HG02840 (cell line): ENCODE measurements around the gene JHY.

Experiments
- ATAC-seq: cut with Tn5 transposase; IDR thresholded peaks from one replicate; pipeline ENCODE4 v1.9.1; 2021; ENCODE audit warnings: mild to moderate bottlenecking, moderate library complexity, moderate number of reproducible peaks; ENCODE audit not compliant: unreplicated experiment, low FRiP score

JHY gene

DNA sequence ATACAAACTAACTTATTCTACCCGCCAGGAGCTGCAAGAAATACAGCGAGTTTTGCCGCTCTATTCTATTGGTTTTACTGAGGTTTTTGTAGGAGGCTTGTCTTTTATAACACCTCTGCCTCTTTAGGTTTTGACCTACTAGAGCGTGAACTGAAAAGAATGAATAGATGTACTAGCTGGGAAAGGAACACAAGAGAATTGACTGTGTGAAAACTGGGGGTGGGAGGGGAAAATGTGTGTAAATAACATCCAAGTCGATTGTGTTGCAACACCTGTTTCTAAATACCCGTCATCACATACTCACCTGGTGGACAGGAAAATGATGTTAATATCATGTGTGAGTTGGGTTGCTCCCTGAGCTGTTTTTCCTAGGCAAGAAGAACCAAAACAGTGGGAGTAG is 12.9 kb upstream of the JHY start:
- ATAC-seq = no peak

DNA sequence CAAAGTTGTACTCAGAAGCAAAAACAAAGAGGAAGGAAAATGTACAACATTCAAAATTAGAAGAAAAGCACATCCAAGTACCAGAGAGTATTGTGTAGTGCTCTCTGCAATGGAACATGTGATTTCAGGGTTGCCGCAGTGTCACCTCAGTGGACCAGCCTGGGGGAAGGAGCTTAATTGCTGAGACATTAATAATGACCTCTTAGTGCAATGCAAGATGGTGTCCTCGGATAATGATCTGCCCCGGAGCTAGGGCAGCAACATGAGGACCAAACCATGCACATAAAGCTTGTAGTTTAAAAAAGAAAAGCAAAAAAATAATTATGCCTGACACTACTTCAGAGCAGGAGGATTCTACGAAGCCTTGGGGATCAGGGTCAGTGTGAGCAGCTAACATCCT is 11.3 kb upstream of the JHY start:
- no peak for ATAC-seq

DNA sequence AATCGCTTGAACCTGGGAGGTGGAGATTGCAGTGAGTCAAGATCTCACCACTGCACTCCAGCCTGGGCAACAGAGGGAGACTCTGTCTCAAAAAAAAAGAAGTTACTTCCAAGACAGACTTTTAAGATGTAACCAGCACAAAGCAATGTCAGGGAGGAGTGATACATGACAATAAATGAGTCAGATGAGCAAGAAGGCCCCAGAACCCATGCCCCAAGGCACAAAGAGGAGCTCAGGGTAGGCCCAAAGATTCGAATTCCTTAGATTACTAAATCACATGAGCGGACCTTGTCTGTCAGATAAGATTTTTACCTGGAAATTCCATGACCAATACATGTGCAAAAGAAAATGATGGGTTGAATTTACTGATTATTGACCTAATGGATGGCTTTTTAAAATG is 10.5 kb upstream of the JHY start:
- ATAC-seq = no peak

DNA sequence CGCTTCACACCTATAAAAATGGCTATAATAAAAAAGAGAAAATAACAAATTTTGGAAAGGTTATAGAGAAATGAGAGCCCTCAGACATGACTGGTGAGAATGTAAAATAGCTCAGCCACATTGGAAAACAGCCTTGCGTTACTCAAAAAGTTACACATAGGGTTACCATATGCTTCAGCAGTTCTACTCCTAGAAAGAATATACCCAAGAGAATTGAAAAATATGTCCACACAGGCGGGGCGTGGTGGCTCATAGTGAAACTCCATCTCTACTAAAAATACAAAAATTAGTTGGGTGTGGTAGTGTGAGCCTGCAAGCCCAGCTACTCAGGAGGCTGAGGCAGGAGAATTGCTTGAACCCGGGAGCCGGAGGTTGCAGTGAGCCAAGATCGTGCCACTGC is 7.6 kb upstream of the JHY start:
- no peak for ATAC-seq

DNA sequence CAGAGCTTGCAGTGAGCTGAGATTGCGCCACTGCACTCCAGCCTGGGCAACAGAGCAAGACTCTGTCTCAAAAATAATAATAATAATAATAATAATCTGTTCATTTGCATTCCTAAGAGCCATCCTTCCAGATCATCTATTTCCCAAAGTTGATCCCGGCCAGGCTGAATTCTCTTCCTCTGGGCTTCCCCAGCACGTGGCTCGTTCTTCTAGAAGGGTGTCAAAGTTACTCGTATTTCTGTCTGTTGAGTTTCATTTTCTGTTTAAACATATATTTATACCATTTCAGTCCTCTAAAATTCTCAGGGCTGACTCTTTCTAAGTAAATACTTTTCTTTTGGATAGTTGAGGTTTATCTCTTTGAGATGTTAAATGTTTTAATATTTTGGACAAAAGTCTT is 4.8 kb upstream of the JHY start:
- no peak for ATAC-seq

DNA sequence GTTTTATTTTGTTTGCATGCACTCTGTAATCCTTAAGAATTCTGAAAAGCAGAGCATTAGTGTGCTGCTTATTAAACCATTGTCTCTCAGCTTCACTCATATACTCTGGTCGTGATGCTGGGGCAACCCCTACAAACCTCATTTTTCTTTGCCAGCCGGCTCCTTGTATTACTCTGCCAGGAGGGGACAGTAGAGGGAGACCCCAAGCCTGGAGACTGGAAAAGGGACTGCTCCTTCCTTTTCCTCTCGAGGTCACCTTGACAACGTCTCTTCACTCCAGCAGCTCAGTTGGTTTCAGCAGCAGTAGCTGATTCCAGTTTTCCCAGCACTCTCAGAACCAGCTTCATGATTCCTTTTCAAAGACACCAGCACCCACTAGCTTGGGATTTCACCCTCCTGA is 2.8 kb upstream of the JHY start:
- no peak for ATAC-seq

DNA sequence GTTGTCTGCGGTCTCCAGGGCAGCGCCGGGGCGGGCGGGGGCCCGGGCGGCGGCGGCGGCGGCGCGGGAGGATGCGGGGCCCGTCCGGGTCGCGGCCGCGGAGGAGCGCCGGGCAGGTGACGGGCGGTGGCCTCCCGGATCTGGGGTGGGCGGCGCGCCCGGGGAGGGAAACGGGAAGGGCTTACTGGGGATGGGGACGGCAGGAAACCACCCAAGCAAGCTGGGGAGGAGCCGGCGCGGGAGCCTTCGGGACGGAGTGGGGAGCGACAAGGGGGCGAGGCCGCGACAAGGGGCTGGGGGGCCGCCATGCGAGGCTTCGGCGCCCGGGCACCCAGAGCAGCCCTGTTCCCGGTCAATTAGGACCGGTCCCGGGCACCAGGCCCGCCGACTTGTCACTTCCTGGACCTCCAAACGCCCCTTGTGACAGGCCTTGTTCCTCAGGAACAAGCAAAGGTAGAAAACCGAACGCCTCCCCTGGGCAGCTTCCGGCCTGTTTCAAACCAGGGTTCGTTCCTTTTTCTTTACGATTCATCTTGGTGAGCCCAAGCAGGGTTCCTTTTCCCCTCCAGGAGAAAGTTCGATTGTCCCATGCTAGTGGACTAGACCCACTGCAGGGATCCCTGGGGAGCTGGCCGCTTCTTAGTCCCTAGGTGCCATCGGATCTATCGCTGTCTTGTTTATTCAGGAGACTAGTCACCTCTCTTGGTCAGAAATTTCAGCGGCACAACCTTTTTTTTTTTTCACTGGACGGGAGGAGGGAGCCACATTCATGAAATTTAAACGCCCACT is 492 bp downstream of the JHY start:
- no peak for ATAC-seq

DNA sequence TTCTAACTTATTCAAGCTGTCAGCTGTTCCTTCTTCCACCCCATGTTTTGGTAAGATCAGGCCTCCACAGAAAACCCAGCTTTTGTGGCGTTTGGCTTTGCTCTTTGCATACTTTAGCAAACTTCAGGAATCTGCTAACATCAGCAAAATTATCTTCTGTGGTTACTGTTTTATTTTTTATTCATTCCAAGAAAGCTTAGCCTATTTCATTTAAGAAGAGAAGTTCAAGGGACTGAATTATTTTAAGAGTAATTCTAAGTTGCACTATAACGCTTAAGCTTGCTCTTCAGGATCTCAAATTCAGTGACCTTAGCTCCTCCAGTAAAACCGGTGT is 1.1 kb downstream of the JHY start:
- no peak for ATAC-seq

DNA sequence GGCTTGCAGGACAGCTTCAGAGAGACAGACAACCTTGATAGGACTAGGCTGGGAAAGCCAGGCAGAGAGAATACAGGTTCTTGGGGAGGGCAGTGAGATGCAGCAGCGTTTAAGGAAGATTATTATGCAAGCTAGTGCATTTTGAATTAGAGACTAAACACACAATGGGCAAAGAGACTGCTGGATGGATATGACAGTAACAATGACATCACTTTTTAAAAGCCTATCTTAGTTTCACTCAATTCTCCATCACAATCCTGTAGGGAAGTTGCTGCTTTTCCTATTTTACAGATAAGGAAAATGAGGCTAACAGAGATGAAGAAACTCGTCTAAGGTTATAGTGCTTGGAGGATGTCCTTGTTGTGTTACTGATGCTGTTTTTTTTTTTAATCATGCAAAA is 5.6 kb downstream of the JHY start:
- no peak for ATAC-seq

DNA sequence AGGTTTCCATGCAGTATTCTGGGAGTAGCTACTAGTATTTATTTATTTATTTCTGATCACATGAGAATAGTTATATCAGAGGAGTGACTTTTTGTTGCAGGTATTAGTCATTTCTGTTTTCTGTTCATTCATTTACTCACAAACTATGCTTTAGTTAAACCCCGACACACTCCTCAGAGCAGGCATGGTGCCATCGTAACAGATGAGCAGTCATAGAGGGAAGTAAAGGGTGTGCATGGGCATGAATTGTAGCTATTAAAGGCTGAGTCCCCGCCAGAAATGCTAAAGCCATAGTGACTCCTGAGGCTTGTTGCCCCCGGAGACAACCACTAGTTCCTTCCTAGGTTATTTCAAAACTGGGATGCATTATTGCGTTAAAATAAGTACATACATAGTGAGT is 10.6 kb downstream of the JHY start:
- no peak for ATAC-seq

DNA sequence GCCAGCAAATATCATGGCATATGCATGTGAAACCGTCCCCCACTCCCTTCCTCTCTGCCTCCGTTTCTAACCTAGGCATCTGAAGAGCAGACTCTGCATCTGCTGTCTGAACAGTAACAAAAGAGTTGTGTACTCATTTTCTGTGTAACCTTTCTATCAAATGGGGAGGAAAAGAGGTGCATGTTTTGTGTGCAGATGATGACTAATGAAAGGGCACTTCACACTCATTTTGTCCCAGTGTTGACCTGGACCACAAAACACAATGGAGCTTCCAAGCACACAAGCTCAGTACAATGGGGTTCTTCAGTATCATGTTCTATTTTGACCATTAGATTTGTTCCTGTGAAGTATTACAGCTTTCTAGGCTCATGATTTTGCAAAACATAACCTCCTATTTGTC is 13.0 kb downstream of the JHY start:
- no peak for ATAC-seq

DNA sequence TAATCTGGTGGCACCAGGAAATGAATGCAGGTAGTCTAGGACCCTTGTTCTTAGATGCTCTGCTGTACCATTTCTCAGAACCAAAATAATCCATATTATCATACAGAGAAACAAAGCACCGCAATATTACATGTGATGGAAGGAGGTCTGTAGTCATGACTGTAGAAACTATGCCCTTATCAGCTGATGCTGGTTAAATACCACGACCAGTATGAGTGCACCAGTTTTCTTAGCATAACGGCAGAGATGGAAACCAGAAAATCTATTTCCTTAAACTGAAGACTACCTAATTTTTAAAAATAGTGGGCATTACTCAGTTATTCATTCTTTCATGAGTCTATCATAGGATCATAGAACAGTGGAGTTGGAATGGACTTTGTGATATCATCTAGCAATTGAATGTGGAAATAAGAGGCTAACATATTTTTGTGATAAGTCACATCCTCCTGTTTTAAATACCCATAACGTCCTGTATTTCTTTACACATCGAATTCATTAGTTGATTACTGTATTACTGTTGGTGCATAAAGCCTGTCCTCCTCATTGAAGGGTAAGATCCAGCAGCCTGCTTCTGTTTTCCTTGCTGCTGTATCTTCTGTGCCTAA is 15.1 kb downstream of the JHY start:
- ATAC-seq = no peak

DNA sequence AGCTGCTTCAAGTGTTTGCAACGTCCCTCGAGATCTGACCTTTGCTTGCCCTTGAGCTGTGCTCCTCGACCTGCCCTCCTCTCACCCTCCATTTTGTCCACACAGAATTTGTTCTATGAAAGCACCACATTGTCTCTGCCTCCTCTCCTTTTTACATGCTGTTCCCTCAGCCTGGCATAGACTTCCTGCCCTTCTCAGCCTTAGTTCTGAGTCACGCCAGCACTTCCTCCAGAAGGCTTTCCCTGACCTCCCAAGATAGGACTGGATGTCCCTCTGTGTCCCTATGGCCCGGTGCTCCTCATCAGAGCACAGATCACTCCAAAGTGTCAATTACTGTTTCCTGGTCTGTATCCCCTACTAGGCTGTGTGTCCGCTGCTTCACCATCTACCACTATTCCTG is 16.2 kb downstream of the JHY start:
- no peak for ATAC-seq

DNA sequence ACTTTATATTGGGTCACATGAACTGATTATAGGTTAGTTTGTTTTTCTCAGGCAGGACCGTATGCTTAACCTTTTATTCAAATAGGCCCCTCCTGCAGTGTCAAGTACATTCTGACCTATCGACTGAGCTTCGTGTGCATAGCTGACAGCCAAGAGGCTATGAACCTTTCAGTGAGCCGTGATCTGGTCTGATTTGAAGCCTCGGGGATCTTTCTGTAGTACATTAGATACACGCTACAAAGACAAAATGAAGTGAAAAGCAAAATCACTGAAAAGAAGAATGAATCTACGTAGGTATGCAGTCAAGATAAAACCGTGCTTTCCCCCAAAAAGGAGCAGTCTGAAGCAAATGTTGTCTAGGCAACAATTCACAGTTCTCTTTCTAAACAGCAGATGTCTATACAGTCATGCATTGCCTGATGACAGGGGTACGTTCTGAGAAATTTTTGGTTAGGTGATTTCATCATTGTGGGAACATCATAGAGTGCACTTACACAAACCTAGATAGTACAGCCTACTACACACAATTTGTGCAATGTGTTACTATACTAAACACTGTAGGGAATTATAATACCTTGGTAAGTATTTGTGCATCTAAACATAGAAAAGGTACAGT is 18.1 kb downstream of the JHY start:
- ATAC-seq = no peak

DNA sequence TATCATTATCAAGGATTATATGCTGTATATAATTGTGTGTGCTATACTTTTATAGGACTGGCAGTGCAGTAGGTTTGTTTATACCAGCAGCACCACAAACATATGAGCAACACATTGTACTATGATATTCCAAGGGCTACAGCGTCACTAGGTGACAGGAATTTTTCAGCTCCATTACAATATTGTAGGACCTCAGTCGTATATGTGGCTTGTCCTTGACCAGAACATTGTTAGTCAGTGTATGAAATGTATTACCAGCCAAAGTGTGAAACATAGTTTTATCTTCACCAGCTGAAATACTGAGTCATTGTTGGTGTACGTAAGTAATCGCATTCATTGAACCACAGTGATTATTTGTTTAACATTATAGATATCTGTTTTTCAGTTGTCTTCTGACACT is 20.4 kb downstream of the JHY start:
- no peak for ATAC-seq

DNA sequence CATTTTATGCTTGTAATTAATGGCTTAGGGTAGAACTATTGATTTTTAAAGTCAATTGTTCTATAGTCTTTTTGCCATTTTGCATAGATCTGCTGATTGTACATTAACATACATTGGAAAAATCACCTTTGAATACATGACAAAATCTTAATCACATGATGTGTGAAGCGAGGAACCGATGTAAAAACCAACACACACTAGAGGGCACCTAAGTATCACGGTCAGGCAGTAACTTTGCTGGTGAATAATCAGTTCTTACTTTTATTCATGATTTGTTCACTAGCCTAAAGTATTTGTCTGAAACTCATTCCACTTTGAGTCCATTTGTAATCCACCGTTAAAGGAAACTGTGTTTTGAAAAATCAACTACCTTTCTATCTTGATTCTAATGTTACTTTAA is 28.2 kb downstream of the JHY start:
- no peak for ATAC-seq

DNA sequence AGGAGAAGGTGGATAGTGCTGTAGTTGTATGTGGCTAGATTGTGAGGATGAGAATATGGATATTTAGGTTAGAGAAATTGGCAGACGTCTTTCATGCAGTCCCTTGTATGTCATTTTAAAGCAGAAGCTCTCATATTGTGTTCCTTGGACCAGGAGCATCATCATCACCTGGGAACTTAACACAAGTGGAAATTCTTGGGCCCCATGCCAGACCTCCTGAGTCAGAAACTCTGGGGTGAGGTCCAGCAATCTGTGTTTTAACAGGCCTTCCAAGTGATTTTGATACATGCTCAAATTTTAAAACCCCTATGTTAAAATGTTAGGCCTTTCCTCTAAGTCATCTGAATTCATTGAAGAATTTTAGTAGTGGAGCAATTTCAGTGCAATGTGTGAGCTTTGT is 34.8 kb downstream of the JHY start:
- no peak for ATAC-seq

DNA sequence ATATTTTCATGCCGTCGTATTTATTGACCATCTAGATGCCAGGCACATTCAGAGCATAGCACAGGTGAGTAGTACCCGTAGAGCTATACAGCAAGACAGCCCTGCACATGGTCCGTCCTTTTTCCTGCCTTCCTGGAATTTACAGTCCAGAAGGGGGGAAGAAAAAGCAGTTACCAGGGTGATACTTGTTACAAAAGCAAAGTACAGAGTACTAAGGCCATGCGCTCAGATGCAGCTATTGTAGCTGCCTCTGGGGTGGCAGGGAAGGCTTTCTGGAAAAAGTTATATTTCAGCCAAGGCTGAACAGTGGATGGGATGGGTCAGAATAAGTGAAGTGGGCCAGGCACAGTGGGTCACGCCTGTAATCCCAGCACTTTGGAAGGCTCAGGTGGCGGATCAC is 36.2 kb downstream of the JHY start:
- ATAC-seq = no peak

DNA sequence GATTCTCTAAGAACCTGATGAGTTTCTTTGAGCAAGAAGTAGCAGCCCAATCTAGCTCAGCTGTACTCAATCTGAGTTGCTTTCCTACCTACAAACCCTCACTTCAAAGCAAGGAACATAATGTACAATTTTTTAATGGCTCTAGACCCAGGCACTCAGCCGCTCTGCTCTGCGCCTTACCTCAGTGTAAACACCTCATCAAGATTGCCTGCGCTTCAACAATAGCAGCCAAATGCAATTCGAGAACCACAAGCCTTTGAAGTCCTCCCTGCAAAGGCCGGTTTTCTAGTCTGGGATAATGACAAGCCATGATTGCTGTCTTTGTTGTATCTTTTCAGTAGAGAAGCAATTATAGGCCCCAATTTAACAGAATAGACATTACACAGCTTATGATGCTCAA is 38.0 kb downstream of the JHY start:
- ATAC-seq = no peak

DNA sequence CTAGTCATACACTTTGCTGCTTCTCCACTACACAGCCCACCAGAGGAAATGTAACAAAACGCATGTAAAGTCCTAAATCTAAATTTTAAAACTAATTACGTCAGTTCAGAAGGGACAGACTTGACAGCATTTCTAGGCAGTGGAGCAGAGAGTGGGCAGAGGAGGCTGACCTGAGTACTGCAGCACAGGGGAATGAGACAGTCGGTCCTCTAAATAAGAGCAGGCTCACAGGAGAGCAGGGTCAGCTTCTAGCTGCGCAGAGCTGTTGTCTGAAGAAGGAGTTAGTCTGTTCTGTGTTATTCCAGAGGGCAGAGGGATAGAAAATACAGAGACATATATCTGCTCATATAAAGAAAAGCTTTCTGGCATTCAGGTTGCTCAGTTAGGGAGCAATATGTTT is 40.3 kb downstream of the JHY start:
- no peak for ATAC-seq

DNA sequence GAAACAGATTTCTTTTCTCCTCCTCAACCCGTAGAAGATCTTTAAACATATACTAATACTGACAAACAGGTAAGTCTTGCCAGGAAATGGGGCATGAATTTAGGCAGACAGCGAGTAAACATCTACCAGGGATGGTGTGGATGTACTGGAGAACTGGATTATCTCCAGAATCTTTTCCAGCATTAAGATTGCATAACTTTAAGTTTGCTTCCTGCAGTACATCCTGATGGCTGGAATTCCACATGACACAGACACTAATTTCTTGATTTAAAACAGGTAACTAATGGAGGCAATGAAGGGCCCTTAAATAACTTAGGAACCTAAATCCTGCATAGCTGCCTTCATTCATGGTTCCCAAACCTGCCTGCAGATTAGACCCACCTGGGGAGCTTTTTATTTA is 40.7 kb downstream of the JHY start:
- no peak for ATAC-seq

DNA sequence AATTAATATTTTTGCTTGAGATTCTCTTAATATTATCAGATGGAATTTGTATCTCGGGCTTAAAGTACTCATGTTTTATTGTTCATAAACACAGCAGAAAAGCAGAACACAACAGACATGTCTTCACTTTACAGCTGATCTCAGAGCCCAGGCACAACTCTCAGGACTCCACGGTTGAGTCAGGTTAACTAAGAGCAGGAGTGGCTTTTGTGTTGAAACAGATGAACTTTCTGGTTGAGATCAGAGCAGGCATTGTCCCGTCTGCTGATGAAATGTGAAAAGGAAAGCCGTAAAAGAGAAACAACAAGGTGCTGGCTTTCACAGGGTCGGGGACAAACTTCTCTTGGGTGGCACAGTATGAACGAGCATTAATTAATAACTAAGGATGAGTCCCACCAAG is 49.0 kb downstream of the JHY start:
- no peak for ATAC-seq
